Measurements from ENCODE around the gene EIF3L. TPM values are rescaled to one million over a fixed set of nuclear protein-coding genes. Genes with fewer than 3 reads are reported as not detected.

EIF3L gene
- total and polyA plus RNA-seq, 9 of the 15 experiments (the other 6 are each of a cell fraction or from before 2014, with no cell fraction given) = 257 to 699 (median 368) TPM

GRCh38 chr22:37817705-37818408, 31.4 kb upstream of the EIF3L start (continued):
- TF ChIP-seq ATF1 (CRISPR knock-in tag; IDR thresholded peaks at IDR 0.05) = no peak
- 0 out of 2 replicates have a peak, but pooled peaks have one; percentile 16 for TF ChIP-seq ATF1 (tag; IDR thresholded peaks at IDR 0.05)
- TF ChIP-seq CEBPG (CRISPR knock-in tag; IDR thresholded peaks at IDR 0.05) = no peak
- TF ChIP-seq CEBPG (tag; conservative IDR thresholded peaks at IDR 0.05 in 1 of 2, IDR thresholded peaks at IDR 0.05 in 1 of 2) = no peak
- peak; percentile 80 to 87 for TF ChIP-seq RAD21 (CRISPR knock-in tag; conservative IDR thresholded peaks at IDR 0.05 in 1 of 2, IDR thresholded peaks at IDR 0.05 in 1 of 2)
- TF ChIP-seq SIN3B (IDR thresholded peaks at IDR 0.05; ENCODE audit: low read depth) = no peak
- no peak for TF ChIP-seq HLTF (IDR thresholded peaks at IDR 0.05)
- no peak for TF ChIP-seq BRF2 (IDR thresholded peaks at IDR 0.05; ENCODE audit: borderline replicate concordance, insufficient read depth, insufficient read length)
- no peak for TF ChIP-seq ZNF79 (CRISPR knock-in tag; IDR thresholded peaks at IDR 0.05; ENCODE audit: low read depth)
- no peak for TF ChIP-seq NR4A1 (CRISPR knock-in tag; IDR thresholded peaks at IDR 0.05)
- no peak for TF ChIP-seq NR4A1 (tag; IDR thresholded peaks at IDR 0.05)
- no peak for TF ChIP-seq ZBTB17 (CRISPR knock-in tag; IDR thresholded peaks at IDR 0.05)
- no peak for TF ChIP-seq ARID3A (IDR thresholded peaks at IDR 0.05; ENCODE audit: borderline replicate concordance, low read depth, low read length)
- no peak for TF ChIP-seq ZNF354B (CRISPR knock-in tag; IDR thresholded peaks at IDR 0.05)
- TF ChIP-seq ZNF217 (CRISPR knock-in tag; IDR thresholded peaks at IDR 0.05) = no peak
- TF ChIP-seq MCM7 (IDR thresholded peaks at IDR 0.05) = no peak
- TF ChIP-seq TEAD1 (CRISPR knock-in tag; IDR thresholded peaks at IDR 0.05) = 0 out of 4 replicates have a peak, but pooled peaks of 1 of the 2 experiments have one; percentile 57
- TF ChIP-seq MAX (CRISPR knock-in tag; IDR thresholded peaks at IDR 0.05) = no peak
- TF ChIP-seq JUND (IDR thresholded peaks at IDR 0.05; ENCODE audit: borderline replicate concordance, low read depth, low read length) = peak; percentile 15; the same call in 1 of the 2 replicates
- TF ChIP-seq JUND (tag; IDR thresholded peaks at IDR 0.05; ENCODE audit: borderline replicate concordance, low read depth, low read length) = no peak; the same call in 2 of the 3 replicates
- no peak for TF ChIP-seq AFF4 (CRISPR knock-in tag; IDR thresholded peaks at IDR 0.05)
- no peak for TF ChIP-seq MBD2 (IDR thresholded peaks at IDR 0.05; ENCODE audit: borderline replicate concordance, low read depth)

All from K562 (cell line).